Stimulated activated CD4-positive, alpha-beta T cell treated with anti-CD3 and anti-CD28 coated beads, TNF-alpha, amount 100 ng/mL, for 4 hours (primary cell): Measurements from ENCODE around the gene TXNDC5.
"Not testable (repeated sequence)": the region's sequence is repeated elsewhere in the genome, so short reads cannot be mapped to it uniquely, and the experiment has no call there.

Experiments used
- DNase-seq, 3 experiments: peaks; one replicate each; pipeline ENCODE4 v3.0.0-alpha.2; 2020; ENCODE audit warnings: low read depth in 3 of 3

The TXNDC5 gene

GRCh38 chr6:7895125-7895423 is 15.5 kb downstream of the TXNDC5 start:
- DNase-seq = no peak

DNA sequence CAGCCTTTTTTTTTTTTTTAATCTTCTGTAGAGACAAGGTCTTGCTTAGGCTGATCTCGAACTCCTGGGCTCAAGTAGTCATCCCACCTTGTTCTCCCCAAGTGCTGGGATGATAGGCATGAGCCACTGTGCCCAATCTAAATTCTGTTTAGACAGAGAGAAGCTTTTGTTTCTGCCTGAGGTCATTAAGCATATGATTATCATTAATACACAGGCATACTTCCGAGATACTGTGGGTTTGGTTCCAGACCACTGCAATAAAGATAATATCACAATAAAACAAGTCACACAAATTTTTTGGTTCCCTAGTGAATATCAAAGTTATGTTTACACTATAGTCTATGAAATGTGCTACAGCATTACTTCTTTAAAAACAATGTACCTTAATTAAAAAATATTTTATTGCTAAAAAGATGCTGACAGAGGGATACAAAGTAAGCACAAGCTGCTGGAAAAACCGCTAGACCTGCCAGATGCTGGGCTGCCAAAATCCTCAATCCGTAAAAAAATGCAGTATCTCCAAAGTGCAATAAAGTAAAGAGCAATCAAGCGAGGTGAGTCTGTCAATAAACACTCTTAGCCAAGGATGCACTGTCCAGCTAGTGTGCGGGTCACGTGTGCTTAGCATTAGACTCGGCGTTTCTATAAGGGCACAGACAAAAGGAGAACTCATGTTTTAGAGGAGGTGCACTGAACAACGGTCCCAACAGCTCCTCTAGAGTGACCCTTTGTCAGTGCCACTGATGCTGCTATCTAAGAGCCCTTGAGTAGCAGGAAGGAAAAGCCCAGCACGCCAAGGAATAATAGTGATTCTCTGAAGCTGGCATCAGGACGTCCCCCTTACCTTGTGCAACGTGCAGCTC is 16.1 kb downstream of the TXNDC5 start:
- DNase-seq = no peak

DNA sequence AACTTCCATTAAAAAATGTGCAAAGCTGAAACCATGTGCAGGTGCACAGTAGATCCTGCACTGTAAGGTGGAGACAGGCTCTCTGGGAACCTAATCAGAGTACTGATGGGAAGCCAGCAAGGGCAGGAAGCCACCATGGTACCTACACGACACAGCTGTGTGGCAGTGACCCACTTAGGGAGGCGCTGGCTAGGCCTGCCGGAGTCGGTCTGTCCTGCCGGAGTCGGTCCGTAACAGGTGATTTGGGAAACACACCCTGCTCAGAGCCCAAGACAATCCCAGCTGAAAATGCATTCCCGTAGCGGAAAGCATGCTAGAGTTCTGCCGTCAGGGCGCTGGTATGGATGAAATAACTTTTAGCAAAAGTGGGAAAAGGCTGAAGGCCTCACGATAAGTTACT is 17.2 kb downstream of the TXNDC5 start:
- no peak for DNase-seq

- DNase-seq = not testable (repeated sequence)
Observed at GRCh38 chr6:7892367-7892766, 18.2 kb downstream of the TXNDC5 start.

GRCh38 chr6:7891078-7891872 is 19.3 kb downstream of the TXNDC5 start:
- DNase-seq = no peak

- DNase-seq = no peak
Observed at GRCh38 chr6:7888587-7889357, 21.8 kb downstream of the TXNDC5 start.

GRCh38 chr6:7887278-7887991 is 23.2 kb downstream of the TXNDC5 start:
- no peak for DNase-seq

GRCh38 chr6:7886132-7886531 is 24.5 kb downstream of the TXNDC5 start:
- DNase-seq = no peak

- DNase-seq = no peak
Observed at GRCh38 chr6:7883381-7883780, 27.2 kb downstream of the TXNDC5 start.

DNA sequence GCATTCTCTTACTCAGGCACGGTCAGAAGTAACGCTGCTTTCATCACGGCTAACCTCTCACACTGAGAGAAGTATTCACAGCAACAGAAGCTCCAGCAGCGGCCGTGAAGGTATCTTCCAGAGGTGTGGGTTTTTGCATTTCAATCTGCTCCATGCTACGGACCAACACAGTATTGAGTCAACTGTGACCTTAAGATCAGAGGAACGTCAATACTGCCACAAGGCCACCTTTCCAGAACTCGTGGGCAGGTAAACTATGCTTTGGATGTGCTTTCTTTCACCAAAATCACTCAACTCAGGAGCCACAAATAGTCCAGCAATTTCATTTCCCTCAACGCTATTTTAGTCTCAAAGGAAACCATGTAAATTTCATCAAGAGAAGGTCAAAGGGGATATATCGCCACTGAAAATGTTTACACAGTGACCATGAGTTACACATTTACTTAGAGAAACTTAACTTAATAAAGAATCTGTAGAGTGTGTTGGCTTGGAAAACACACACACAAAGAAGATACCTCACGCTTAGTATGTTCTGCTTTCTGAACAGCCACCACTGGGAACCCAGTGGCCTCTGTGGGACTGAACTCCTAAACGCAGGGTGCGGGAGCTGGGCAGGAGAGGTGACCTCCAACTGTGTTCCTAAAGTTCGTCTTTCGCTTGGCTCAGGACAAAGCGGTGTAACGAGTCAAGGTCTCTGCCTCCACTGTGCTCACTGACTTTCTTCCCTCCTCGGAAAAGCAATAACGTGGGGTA is 27.9 kb downstream of the TXNDC5 start:
- no peak for DNase-seq

- no peak for DNase-seq
Observed at GRCh38 chr6:7881765-7882500, 28.7 kb downstream of the TXNDC5 start.

DNA sequence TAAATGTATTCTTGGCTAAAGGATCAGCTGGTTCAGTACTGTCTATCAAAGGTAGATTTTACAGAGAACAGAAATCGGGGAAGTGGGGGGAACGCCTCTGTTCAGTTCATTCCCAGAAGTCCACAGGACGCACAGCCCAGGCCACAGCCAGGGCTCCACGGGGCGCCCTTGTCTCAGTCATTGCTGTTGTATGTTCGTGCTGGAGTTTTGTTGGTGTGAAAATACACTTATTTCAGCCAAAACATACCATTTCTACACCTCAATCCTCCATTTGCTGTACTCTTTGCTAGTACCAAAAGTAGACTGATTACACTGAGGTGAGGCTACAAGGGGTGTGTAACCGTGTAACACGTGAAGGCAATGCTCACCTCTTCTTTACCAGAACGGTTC is 29.9 kb downstream of the TXNDC5 start:
- DNase-seq = no peak

DNA sequence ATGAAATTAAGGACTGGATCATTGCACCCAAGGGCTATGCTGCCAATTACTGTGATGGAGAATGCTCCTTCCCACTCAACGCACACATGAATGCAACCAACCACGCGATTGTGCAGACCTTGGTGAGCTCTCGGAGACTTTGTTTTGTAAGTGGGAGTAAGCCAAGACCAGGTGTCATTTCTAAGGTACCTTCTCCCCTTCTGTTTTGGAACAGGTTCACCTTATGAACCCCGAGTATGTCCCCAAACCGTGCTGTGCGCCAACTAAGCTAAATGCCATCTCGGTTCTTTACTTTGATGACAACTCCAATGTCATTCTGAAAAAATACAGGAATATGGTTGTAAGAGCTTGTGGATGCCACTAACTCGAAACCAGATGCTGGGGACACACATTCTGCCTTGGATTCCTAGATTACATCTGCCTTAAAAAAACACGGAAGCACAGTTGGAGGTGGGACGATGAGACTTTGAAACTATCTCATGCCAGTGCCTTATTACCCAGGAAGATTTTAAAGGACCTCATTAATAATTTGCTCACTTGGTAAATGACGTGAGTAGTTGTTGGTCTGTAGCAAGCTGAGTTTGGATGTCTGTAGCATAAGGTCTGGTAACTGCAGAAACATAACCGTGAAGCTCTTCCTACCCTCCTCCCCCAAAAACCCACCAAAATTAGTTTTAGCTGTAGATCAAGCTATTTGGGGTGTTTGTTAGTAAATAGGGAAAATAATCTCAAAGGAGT is 30.4 kb downstream of the TXNDC5 start:
- DNase-seq = no peak

DNA sequence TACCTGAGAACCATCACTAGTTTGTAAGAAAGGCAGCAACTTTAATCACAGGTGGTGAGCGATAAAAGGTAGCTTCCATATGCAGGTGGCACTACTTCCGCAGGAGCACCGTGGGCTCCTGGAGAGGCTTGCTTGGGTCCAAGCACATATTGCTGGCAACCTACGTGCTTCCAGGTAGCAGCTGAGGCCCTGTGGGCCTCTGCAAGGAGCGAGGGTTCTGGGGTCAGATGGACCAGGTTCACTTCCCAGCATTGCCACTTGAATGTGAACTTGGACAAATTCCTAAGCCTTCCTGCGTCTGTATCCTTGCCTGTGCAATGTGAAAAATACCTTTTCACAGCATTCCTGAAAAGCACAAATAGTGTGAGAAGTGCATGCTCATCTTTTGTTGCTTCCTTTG is 31.0 kb downstream of the TXNDC5 start:
- DNase-seq = no peak

GRCh38 chr6:7879043-7879442 is 31.5 kb downstream of the TXNDC5 start:
- no peak for DNase-seq

DNA sequence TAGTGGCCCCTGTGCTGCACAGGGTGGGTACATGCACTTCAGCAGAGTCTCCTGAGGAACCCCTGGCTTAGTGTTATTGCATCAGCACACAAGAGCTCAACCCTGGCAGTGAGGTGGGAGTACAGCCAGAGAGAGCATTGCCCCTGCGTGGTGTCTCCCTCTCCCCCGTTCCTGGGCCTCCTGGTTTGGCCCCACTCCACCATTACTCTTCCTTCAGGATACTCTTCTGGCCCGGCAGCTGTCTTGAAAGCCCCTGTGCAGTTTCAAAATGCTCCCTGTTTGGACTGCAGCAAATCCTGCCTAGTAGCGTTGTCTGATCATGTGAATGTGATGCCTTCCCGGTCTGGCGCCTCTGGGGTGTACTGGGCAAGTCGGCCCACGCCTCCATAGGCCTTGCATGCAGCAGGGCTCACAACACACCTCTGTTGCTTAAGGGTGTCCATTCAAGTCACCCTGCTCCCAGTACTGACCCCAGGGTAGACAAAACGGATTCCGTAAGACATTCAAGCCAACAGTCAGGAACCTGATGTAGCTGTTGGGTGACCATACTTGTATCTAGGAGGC is 32.1 kb downstream of the TXNDC5 start:
- DNase-seq = no peak

DNA sequence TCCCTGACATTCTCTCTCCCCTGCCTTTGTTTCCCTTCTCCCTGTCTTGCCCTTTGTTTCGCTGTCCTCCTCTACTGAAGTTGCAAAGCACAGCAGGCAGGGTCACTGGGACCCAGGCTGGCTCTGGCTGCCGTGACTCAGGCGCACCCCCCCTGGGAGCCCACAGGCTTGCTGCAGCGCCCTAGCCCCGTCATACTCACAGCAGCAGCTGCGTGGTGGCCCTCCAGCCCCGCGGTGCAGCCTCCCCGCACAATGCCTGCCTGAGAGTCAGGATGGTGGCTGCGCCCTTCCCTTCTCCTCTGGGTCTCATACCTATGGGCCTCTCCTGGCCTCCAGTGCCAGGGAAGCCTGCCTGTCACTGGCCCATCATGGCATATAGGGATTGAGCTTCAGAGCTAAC is 41.7 kb downstream of the TXNDC5 start:
- no peak for DNase-seq

DNA sequence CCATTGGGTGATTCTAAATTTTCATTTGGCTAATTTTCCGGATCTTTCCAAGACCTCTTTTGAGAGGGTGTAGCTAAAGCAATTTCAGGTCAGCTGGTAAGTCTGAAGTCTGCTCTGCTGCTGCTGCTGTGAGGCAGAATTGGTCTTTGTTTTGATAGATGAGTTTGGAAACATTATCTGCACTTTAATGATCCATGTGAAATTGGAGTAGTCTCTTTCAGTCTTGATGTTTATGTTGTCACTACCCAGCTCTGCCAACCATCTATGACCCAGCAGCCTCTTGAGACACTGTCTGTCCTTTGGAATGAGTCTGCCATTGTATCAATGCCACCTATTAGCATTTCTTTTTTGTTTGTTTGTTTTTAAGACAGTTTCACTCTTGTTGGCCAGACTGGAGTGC is 44.1 kb downstream of the TXNDC5 start:
- no peak for DNase-seq

- DNase-seq = no peak
Observed at GRCh38 chr6:7865781-7866180, 44.8 kb downstream of the TXNDC5 start.
